Esophagus mucosa (tissue), 1 donor: ENCODE results near the gene ASB7. TPM values are rescaled to one million over a fixed set of nuclear protein-coding genes. Genes with fewer than 3 reads are reported as not detected.
A peak's percentile ranks its signal among the peaks of the same experiment; 100 is the strongest.
"Not testable (repeated sequence)": the region's sequence is repeated elsewhere in the genome, so short reads cannot be mapped to it uniquely, and the experiment has no call there.

Experiments
- ATAC-seq: fragments of 200-7000 bp; cut with Tn5 transposase; one replicate; pipeline ENCODE4 v1.9.1; 2020
- total RNA-seq: library from RNA; stranded (reverse); gene quantifications from one replicate; pipeline ENCODE4 v1.2.4, GENCODE V29; 2023
- donor health status: DM: yes; HTN: yes; CAD: no.

ASB7 gene, protein sequence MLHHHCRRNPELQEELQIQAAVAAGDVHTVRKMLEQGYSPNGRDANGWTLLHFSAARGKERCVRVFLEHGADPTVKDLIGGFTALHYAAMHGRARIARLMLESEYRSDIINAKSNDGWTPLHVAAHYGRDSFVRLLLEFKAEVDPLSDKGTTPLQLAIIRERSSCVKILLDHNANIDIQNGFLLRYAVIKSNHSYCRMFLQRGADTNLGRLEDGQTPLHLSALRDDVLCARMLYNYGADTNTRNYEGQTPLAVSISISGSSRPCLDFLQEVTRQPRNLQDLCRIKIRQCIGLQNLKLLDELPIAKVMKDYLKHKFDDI
- 8.3 TPM for total RNA-seq

DNA sequence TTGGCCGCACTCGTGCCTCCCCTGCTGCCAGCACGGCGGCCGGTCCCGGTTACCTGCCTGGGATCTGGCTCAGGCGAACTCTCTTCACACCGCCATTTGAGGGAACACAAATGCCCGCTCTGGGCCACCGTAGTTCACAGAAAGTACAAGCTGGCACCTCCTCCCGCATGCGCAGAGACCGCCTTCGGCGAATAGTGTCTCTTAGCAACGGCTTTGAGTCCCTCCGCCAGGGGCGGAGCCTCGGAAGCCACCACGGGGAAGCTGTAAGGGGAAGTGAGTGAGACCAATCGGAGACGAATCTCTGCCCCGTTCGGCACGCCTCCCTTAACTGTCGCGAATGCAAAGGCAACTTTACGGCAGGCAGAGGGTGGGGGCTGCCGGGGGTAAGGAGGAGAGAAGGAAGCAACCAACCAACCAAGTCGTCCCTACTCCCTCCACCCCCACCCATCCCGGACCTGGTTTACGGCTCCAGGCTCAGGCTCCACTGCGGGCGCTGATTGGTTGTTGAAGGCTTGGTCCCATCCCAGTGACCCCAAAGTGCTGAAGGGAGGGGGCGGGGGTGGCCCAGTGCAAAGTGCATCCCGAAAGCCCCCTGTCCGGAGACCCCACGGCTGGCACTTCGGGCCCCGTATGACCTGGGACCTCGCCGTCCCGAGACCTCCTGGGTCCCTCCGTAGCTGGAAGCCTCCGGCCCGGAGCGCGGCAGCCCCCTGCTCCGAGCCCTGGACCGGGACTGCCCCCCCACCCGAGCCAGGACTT is at the start of gene ASB7, which contains the start of gene LINS1:
ASB7 (plus strand) TSS at position 526 of the 759 bp plus-strand sequence. CDS start 9,628 bp downstream, outside the sequence.
LINS1 (minus strand) TSS at position 121 of the 759 bp plus-strand sequence. CDS start 21,342 bp downstream, outside the sequence.
- peak; percentile 98 for ATAC-seq

DNA sequence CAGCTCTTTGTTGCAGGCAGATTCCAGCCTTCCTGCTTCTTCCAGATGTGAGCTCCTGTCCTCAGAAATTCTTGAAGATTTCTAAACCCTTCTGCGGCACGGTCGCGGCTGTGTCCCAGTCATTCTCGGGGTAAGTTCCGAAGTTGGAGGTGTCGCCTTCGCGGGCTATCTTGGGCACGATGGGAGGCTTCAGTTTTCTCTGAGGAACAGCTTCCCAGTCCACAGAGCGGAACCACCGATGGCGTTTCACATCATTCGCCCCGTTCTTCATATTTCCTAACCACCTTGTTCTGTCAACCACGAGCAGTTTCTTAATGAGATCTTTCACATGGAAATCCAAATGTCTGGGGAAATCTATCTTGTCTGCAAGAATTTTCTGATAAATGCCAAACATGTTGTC is 48.9 kb upstream of the ASB7 start:
- no peak for ATAC-seq

DNA sequence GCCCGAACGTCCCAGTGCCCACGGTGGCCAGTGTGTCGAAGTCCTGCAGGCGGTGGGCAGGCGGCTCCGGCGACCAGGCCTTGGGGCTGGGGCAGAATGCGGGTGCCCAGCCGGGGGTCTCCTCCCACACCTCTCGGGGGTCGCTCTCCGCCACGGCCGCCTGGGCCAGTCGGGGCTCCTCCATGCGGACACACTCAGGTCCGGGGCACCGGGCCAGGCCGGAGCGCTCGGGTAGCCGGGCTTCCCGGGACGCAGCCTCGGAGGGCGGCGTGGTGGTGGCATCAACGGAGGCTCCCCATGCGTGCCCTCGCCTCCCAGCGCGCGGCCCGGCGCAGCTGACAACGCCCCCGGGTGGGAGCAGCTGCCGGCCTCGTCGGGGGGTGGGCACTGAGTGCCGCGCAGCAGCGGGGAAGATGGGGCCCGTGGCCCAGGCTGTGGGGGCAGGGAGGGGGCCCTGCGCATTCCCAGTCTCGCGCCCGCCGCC is 43.6 kb upstream of the ASB7 start:
- peak; percentile 22 for ATAC-seq

DNA sequence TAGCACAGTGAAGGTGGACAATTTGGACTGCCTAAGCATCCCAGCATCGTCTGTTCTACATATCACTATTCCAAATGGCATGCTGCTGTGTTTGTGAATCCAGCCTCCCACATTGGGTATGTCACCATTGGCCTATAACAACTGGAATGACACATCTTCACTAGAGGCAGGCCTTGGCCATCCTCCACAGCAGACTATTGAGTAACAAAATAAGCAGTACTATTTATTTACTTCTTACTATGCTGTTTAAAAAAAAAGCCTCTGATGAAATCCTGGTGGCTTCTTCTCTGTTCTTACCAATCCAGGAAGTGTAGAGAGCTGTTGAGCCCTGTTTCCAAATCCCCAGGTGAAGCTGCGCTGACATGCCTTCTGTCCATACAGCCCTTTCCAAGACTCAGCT is 43.1 kb upstream of the ASB7 start:
- ATAC-seq, result peak; percentile 99

DNA sequence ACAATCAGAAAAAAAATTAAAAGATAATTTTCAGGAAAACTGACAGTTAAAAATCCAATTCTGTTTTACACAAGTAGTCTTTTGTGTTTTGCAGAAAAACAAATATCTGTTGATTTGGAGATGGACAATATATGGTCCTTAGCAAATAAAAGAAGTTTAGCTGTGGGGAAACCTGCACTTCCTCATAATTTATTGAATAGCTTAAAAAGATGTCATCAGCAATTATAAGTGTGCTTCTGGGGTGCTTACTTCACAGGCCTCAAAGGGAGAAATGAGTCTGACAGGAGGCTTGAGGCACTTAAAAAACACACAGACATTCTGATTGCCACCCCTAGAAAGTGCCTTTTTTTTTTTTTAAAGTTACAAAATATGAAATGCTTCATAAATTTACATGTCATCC is 42.1 kb upstream of the ASB7 start:
- ATAC-seq, result no peak

DNA sequence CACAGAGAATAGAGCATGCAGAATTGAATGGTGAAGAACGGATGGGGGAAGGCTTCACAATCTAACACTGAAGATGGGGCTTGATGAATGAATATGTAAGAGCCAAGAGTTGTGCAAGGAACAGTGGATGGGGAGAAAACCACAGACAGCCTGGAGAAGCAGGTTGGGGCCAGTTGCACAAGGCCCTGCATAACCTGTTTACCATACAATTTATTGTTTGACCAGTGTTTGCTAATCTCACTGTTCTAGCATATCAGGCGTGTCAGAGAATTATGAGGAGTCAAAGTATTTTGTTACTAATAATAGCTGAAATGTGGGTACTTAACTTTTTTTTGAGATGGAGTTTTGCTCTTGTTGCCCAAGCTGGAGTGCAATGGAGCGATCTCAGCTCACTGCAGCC is 36.8 kb upstream of the ASB7 start:
- peak; percentile 98 for ATAC-seq

DNA sequence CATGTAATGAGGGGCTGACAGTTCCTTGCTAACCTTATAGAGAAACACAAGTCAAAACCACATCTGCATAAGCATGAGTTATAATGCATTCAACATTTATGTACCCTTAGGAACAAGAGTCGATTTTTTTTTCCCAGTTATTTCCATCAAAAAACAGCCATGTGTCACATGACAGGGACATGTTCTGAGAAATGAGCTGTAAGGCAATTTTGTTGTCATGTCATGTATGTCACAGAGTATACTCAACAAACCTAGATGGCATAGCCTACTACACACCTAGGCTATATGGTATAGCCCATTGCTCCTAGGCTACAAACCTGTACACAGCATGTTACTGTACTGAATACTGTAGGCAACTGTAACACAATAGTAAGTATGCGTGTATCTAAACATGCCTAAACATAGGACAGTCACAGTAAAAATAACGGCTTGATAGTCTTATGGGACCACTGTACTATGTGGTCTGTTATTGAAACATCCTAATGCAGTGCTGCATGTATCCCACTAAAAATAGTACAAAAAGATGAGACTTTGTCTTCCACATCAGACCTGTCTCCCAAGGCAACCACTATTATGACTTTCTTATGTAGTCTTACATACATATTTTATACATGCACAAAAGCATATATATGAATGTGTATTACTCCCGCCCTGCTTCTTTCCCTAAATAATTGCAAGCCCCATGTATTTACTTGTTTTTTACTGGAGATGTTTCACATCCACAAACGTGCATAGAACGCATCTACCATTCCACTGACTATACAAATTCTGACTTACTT is 35.4 kb upstream of the ASB7 start:
- ATAC-seq, result no peak

DNA sequence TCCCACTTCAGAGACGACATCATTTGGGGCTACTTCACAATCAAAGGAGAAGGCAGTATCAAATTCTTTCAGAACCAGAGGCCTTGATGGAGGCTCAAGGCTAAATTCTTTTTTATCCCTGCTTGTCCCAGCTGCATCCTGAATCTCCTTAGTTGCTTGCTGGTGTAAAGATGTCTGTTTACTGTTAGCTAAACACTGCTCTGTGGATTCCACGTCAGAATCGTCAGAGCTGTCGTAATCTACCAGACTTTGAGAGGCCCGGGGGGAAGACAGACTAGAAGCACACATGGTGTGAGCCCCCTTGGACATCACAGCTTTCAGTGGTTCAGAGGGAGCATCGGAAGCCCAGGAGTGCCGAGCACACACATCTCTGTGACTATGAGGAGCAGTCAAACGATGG is 33.0 kb upstream of the ASB7 start:
- no peak for ATAC-seq

DNA sequence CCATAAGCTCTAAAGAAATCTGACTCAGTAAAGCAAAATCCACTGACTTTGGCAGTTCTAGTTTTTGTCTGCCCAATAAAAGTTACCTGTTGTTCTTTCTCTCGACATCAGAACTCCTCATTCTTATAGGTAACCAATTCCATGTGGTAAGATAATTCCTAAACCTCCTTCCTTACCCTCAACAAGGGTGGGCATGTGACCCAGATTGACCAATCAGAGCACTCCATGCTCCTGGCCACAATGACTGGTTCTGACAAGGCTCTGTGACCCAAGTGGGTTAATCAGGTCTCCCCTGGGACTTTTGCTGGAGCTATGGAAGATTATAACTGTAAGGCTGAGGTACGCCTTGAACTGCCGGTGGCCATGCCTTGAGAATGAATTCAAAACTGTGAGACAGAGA is 32.1 kb upstream of the ASB7 start:
- ATAC-seq, result no peak

DNA sequence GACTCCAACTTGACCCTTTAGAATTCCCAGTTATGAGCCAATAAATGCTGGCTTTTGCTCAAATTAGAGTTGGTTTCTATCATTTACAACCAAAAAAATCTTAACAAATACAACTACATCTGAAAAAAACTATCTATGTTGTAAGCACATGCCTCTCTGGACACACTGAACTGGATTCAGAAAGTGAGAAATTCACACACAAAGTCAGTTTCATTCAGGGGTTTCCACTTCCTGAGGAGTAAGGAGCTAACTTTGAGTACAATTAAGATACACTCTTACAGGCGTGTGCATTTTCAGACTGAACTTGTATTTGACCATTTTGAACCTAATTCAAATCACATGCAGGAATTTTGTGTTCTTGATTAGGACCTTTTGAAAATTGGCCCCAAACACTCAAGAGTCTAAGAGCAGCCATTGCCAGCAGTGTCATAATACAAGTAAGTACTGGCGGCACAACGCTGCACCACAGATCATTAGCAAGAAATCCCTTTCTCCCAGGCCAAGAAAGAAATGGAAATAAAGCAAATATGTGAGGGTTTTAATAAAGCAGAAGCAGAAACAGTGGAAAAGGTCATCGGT is 31.6 kb upstream of the ASB7 start:
- ATAC-seq, result no peak

DNA sequence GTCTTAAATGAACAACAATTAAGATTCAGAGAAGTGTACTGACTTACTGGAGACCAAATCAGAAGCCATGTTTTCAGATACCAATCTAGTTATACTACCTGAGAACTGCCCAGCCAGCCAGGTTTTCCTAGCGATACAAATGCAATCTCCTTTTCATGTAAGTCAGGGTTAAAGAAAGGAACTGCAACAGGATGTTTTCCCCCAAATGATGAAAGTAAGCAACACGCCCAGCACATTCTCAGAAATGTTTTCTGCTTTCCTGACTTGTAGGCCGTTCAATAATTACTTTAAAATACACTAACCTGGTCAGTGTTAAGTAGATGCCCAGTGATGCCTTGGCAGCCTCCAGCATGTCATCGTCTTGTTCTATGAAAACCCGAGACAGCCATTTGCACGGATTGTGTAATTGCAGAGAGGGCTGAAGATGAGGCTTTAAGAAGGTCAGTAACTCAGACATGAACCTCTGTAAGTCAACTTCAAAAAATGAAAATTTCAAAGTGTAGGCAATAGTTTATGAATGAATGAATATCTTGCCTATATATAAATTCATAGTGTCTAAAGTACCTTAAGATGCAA is 30.7 kb upstream of the ASB7 start:
- no peak for ATAC-seq

DNA sequence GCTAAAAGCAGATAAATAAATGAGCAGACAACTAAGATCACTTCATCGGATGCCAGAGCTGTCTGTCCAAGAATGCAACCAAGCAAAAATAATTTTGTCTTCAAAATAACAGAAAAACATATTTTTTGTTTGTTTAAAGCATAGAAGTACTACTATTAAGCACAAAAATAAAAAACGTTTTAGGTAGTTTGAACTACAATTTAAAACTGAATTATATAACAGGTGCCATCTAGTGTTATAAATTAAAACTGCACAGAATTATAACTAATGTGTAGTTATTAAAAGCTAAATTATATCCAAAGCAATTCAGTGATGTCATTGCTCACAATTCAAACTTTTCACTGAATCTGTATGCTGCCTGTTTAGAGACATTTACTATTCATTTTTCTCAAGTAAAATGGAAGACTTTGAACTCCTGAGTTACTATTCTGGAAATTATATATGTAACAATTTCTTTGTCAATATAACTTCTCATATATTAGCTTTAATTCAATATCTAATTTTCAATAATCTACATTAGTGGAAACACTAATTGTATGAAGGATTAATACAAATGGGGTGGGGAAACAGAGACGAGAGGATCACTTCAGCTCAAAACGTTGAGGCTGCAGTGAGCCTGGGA is 29.9 kb upstream of the ASB7 start:
- ATAC-seq, result peak; percentile 43

DNA sequence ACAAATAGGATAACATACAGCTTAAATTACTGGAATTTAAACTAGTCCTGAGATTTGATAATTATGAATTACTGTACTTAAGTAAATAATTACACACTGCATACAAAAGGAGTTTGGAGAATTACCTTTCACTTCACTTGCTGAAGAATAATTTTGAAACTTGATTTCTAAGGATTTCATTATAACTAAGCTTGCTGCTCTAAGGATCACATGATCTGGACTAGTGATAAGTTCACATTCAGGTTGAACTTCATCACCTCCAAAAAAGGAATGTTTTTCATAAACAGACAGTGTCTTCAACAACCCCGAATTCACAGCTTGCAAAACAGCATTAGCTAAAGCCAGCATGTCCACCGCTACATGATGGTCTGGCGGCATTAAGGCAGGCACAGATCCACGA is 28.9 kb upstream of the ASB7 start:
- no peak for ATAC-seq

DNA sequence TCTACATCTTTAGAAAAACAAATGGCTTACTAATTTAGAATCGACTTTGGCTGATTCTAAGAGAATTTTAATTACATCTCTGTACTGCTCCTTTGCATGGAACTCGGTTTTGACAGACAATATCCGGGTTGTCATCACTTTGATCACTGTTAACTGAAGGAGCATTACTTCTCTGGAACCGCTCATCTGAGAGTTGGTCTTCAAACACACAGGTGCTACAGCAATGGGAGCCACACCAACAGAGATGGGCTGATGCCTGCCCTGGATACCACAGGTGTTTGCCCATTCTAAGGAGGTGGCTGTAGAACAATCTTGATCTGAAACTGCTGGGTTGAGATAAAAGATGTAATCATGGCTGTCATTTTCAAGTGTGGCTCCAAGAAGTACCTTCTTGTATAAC is 22.0 kb upstream of the ASB7 start:
- no peak for ATAC-seq

DNA sequence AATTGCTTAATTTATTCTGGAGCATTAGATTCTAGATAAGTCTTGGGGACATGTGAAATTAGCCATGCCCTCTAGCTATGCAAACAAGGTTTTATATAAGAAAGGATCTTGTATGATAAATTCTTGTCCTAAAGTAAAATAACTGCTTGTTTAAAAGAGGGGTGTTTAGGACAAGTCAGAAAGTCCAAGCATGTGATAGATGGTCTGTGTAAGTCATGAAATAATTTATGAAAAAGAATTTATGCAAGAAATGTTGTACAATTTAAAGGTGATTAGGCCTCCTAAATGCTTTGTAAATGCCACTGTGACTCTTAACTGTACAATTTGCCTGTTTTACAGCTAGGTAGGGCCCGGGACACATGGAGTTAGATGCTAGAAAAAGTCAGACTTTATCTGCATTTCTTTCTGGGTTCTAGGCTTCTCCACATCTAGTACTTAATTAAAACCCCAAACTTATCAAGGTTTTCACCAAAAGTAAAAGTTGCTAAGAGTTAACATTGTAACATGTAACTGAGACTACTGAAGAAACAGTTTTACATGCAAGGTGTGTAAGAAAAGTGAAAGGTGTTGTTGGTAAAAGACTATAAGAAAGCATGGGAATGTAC is 13.6 kb upstream of the ASB7 start:
- ATAC-seq, result no peak

DNA sequence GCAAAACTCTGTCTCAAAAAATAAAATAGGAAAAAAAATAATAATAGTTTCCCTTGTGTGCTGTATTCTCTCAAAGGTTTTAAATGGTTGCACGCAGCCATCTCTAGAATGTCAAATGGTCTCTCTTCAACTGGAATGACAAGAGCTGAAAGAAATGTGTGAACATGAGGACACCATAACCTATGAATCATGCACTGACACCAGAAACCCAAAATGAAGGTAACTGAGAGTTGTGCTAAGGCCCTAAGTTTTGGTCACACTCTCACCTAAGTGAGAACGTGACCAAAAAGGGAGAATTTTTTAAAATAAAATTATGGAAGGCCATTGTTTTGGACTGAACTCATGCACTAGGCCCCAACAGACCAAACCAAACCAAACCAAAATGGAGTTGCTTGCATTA is 11.2 kb upstream of the ASB7 start:
- not testable (repeated sequence) for ATAC-seq

DNA sequence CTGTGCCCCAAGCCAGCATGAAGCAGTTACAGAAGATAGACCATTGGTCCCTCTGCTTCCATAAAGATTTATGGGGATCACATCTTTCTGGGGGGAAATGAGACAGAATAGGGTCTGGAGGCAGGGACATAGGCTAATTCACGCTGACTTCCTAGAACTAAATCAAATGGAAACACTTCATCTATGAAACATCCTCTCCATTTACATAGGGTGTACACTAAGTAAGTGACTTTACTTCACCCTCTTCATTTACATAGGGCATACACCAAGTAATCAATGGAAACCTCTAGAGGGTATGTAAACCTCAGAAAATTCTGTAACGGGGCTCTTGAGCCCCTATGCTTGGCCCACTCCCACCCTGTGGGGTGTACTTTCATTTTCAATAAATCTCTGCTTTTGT is 10.6 kb upstream of the ASB7 start:
- ATAC-seq, result no peak

DNA sequence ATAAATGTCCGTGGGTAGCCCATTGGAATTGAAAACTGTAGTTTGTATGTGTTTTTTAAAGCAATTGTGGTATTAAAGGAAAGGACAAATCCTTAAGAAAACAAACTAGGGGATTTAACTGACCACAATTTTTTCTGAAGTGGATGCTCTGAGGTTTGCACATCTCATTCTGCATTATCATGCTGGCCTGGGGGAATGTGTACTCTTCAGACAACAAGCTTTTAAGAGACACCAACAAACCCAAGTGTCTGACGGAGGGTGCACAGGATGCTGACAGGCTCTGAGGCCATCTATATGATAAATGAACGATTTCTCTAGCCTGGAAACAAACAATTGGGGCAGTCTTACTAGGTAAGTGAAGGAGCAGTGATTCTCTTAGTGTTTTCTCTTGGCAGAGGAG is 9.5 kb upstream of the ASB7 start:
- no peak for ATAC-seq

DNA sequence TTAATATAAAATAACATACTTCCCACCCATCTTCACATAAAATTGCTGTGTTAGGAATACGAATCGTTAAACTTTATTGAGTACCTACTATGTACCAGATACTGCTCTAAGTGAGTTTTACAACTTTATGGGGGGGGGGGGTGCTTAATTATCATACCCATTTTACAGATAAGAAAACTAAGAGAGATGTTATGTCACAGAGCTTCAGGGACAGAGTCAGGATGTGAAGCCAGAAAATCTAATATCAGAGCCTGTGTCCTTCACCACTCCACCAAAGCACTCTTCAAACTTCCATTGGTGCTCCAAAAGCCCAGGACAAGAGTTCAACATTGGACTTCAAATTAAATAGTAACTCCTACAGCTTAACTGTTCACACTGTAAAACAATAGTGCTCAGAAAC is 9.0 kb upstream of the ASB7 start:
- ATAC-seq, result no peak

DNA sequence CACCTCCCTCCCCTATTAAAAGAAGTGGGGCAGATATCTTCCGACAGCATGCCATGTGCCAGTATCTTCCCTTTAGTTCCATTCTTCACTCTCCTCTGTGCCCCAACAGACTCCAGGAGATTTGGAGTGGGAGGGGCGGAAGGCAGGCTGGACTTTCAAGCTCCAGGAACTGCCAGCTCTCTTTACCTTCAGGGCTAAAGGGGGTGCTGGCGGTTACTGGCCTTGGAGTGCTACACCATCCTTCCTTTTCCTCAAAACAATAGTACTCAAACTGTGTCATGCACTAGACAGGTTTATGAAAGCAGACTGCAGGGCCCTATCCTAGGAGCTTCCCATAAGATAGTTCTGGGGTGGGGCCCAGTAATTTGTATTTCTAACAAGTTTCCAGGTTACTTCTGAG is 6.4 kb upstream of the ASB7 start:
- ATAC-seq, result peak; percentile 80

DNA sequence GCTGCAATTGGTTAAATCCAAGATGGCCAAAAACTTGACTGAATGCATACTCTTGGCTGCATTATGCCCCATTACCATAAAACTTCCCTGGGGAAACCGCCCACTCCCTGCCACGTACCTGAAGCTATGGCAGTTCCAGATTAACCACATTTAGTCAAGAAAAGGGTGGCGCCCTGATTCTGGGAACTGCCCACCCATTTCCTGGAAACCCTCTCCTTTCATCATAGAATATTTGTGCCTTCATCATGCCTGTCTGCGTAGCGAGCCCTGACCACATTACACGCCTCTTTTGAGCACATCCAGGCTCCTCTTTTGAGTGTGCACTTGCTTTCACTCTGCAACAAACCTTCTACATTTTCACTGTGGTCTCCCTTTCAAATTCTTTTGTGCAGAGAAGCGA is 5.6 kb upstream of the ASB7 start:
- peak; percentile 89 for ATAC-seq

DNA sequence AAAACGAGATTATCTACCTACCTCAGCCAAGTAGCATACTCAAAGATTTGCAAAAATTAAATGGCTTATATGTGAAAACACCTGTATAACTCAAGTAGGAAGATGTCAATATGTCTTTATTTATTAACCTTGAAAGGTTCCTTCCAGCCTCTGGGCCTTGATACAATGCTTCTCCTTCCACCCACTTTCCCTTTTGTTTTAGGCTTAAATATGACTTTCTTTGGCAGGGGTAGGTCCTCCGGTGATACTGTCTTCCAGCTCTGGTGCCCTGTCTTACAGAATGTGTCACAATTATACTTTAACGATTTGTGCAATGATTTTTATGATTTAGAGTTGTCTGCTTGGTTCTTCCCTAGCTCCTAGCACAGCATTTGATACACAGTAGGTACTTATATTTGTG is 4.5 kb upstream of the ASB7 start:
- no peak for ATAC-seq
